Endodermal cell (in vitro differentiated cells): Measurements from ENCODE around the gene F13A1. TPM values are rescaled to one million over a fixed set of nuclear protein-coding genes. Genes with fewer than 3 reads are reported as not detected.

Experiments
- DNase-seq: peaks from one replicate; pipeline ENCODE4 v3.0.0-alpha.2; 2017
- H3K27ac ChIP-seq: 2 replicates; pipeline ENCODE4 v1.5.1; 2013; ENCODE audit warnings: mild to moderate bottlenecking, low read depth, low read length, moderate library complexity
- H3K27me3 ChIP-seq: 2 replicates; pipeline ENCODE4 v1.6.1; 2013; ENCODE audit warnings: mild to moderate bottlenecking, low read length, moderate library complexity; ENCODE audit not compliant: insufficient read depth, control insufficient read depth, poor library complexity, severe bottlenecking
- H3K36me3 ChIP-seq: 2 replicates; pipeline ENCODE4 v1.7.0; 2013; ENCODE audit warnings: mild to moderate bottlenecking, low read length, moderate library complexity; ENCODE audit not compliant: control insufficient read depth, insufficient read depth
- H3K4me1 ChIP-seq: one replicate; pipeline ENCODE4 v1.7.0; 2013; ENCODE audit warnings: low read length; ENCODE audit not compliant: control insufficient read depth, insufficient read depth
- H3K4me3 ChIP-seq: 2 replicates; pipeline ENCODE4 v1.5.1; 2013; ENCODE audit warnings: mild to moderate bottlenecking, low read length, moderate library complexity
- H3K9ac ChIP-seq: 2 replicates; pipeline ENCODE4 v1.6.1; 2013; ENCODE audit warnings: mild to moderate bottlenecking, low read length, moderate library complexity; ENCODE audit not compliant: poor library complexity, severe bottlenecking; ENCODE audit errors: extremely low read depth
- H3K9me3 ChIP-seq: 2 replicates; pipeline ENCODE4 v1.6.1; 2013; ENCODE audit warnings: mild to moderate bottlenecking, low read length, moderate library complexity; ENCODE audit not compliant: control insufficient read depth
- H3K27ac Mint-ChIP-seq: 2 replicates; pipeline ENCODE4 v1.8.0; 2020; ENCODE audit warnings: mixed read lengths
- H3K27me3 Mint-ChIP-seq: 2 replicates; pipeline ENCODE4 v1.8.0; 2021; ENCODE audit warnings: mild to moderate bottlenecking, mixed read lengths; ENCODE audit not compliant: insufficient read depth
- H3K36me3 Mint-ChIP-seq: 2 replicates; pipeline ENCODE4 v1.8.0; 2020; ENCODE audit warnings: low read depth, mixed read lengths
- H3K4me1 Mint-ChIP-seq: 2 replicates; pipeline ENCODE4 v1.8.0; 2020; ENCODE audit warnings: mixed read lengths
- H3K4me3 Mint-ChIP-seq: 2 replicates; pipeline ENCODE4 v1.8.0; 2020; ENCODE audit warnings: mild to moderate bottlenecking, moderate library complexity, mixed read lengths
- H3K9me3 Mint-ChIP-seq: 2 replicates; pipeline ENCODE4 v1.8.0; 2020; ENCODE audit warnings: mild to moderate bottlenecking, mixed read lengths
- CTCF ChIP-seq: fragments of 200-600 bp; sonication (generic); conservative IDR thresholded peaks from 2 replicates; pipeline ENCODE4 v1.5.0; 2021; ENCODE audit warnings: antibody characterized with exemption, mild to moderate bottlenecking
- WGBS, 2 experiments: methylation state at CpG; one replicate each; pipeline versions ENCODE4 v1.1.5 to v1.1.7; 2013; ENCODE audit warnings: missing lambda C conversion rate in 2 of 2, mixed read lengths in 1 of 2; ENCODE audit not compliant: insufficient coverage in 1 of 2, insufficient read length in 1 of 2; 5-methylcytosine and 5-hydroxymethylcytosine counted together
- total RNA-seq, 2 donors: library from RNA; stranded (reverse); fragmentation: NEBNext Ultra II Directional in 1 of 2; extraction: Animal tissue kit (Norgen Biotek cat#: 25700) in 1 of 2; gene quantifications; 2 replicates in 1 of 2; 3 replicates in 1 of 2; pipeline ENCODE4 v1.2.1, GENCODE V29; 2021

Gene F13A1
- total RNA-seq, 2 donors from 2014 or later: 1.1 to 1.3 TPM

DNA sequence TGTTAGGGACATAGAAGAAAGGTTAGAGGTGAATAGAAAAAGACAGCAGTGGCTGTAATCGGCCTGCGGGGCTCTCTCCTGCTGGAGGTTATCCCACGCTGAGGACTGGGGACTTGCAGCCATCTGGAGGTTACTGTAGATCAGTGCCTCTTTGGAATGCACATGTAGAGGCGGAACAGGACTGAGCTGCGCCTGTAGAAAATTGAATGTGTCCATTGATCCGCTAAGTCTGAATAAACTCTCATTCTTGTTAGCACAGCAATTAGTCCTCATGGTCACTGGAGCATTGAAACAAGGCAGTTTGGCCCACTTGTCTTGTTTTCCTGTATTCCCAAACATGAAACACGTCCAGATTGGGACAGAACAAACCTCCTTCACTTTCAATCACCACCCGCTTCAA lies 46.3 kb upstream of the F13A1 start:
- Mint-ChIP-seq H3K36me3 (no peaks in the 10 kb centered on the region), H3K4me3 (no peak overlapping the region), H3K4me1 (no peaks in the 10 kb centered on the region), H3K9me3 (no peaks in the 10 kb centered on the region), H3K27me3 (no peaks in the 10 kb centered on the region), H3K27ac (no peak overlapping the region)
- Histone ChIP-seq H3K4me1 (no peaks in the 10 kb centered on the region), H3K27me3 (peaks cover 5% of the 10 kb centered on the region), H3K4me3 (no peak overlapping the region), H3K36me3 (no peaks in the 10 kb centered on the region), H3K27ac (no peak overlapping the region), H3K9me3 (no peaks in the 10 kb centered on the region), H3K9ac (no peak overlapping the region)
- peak; percentile 47 for TF ChIP-seq CTCF
- DNase-seq: peak; percentile 60
- WGBS, 2 experiments: 73 to 87% methylated on average over 8 of the region's 8 CpGs

GRCh38 chr6:6365242-6365641 lies 44.8 kb upstream of the F13A1 start:
- Mint-ChIP-seq H3K4me1 (no peaks in the 10 kb centered on the region), H3K4me3 (no peak overlapping the region), H3K27ac (no peak overlapping the region), H3K36me3 (no peaks in the 10 kb centered on the region), H3K27me3 (no peaks in the 10 kb centered on the region), H3K9me3 (no peaks in the 10 kb centered on the region)
- Histone ChIP-seq H3K9ac (no peak overlapping the region), H3K4me1 (no peaks in the 10 kb centered on the region), H3K9me3 (no peaks in the 10 kb centered on the region), H3K36me3 (no peaks in the 10 kb centered on the region), H3K4me3 (no peak overlapping the region), H3K27me3 (peaks cover 5% of the 10 kb centered on the region), H3K27ac (no peak overlapping the region)
- DNase-seq: no peak
- WGBS, 2 experiments: 93 to 100% methylated on average over 3 to 4 of the region's 4 CpGs
- no peak for TF ChIP-seq CTCF

DNA sequence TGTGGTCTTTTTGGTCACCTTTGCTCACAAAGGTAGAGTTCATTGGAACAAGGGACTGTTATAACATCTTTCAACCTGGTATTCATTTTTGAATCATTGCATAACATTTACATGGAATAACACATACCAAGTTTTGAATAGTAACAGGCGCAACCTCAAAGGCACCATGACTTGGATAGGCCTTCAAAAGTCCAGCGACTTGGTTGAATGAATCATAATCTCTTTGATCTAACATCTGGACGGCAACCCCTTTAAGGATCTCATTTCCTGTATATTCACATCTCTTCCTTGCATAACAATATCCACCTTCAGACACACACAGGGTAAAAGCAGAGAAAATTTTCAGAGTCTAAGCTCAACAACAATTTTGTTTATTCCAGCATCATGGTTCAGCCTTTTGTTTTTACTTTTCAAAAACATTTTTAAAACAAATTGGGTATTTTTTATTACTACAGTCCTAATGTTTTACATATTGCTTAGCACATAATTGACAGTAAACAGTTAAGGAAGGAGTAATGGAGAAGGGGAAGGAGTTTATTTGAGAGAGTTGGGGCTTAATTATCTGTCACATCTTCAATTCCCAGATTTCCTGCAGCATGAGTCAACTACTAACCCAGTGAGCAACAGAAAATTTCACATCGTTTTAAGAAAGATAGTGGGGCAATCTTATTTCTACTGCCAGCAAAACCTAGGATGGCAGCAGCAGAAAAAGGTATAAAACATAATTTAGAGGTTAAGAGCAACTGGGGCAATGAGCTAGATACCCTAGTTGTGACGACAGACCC lies 41.8 kb upstream of the F13A1 start:
- TF ChIP-seq CTCF: no peak
- H3K9me3 Mint-ChIP-seq: no peaks in the 10 kb centered on the region
- DNase-seq: no peak

More for the DNA sequence above, 41.8 kb upstream of the F13A1 start:
- H3K4me3 Mint-ChIP-seq: no peak overlapping the region
- Histone ChIP-seq H3K27ac (no peak overlapping the region), H3K9me3 (no peaks in the 10 kb centered on the region), H3K4me1 (no peaks in the 10 kb centered on the region), H3K36me3 (no peaks in the 10 kb centered on the region), H3K9ac (no peak overlapping the region), H3K27me3 (no peaks in the 10 kb centered on the region), H3K4me3 (no peak overlapping the region)
- H3K36me3 Mint-ChIP-seq: no peaks in the 10 kb centered on the region
- H3K27ac Mint-ChIP-seq: no peak overlapping the region
- no peaks in the 10 kb centered on the region for H3K27me3 Mint-ChIP-seq
- no peaks in the 10 kb centered on the region for H3K4me1 Mint-ChIP-seq
- WGBS, 2 experiments: 72 to 83% methylated on average over 5 of the region's 5 CpGs
